Nephron (organoid): ENCODE data around the gene ROS1.
A peak's percentile ranks its signal among the peaks of the same experiment; 100 is the strongest.
"Not testable (repeated sequence)": the region's sequence is repeated elsewhere in the genome, so short reads cannot be mapped to it uniquely, and the experiment has no call there.

Experiments
- H3K27ac Mint-ChIP-seq, 3 experiments: 2 replicates each; pipeline ENCODE4 v1.8.0; 2020; ENCODE audit warnings: mixed read lengths in 3 of 3, mild to moderate bottlenecking in 2 of 3, moderate library complexity in 1 of 3
- H3K27me3 Mint-ChIP-seq: 2 replicates; pipeline ENCODE4 v1.8.0; 2021; ENCODE audit warnings: low read depth, mild to moderate bottlenecking, moderate library complexity, mixed read lengths
- H3K36me3 Mint-ChIP-seq: 2 replicates; pipeline ENCODE4 v1.8.0; 2020; ENCODE audit warnings: low read depth, mixed read lengths
- H3K4me1 Mint-ChIP-seq: 2 replicates; pipeline ENCODE4 v1.8.0; 2020; ENCODE audit warnings: mixed read lengths
- H3K4me3 Mint-ChIP-seq, 3 experiments: 2 replicates each; pipeline ENCODE4 v1.8.0; 2020; ENCODE audit warnings: mild to moderate bottlenecking in 3 of 3, mixed read lengths in 3 of 3, moderate library complexity in 2 of 3
- H3K9me3 Mint-ChIP-seq: 2 replicates; pipeline ENCODE4 v1.8.0; 2020; ENCODE audit warnings: mixed read lengths
- TF ChIP-seq, protein P1 (sequence below), 3 experiments: fragments of 200-600 bp; sonication (generic); IDR thresholded peaks; one replicate each; pipeline ENCODE4 v1.5.0; 2021; ENCODE audit warnings: antibody characterized with exemption in 3 of 3; ENCODE audit not compliant: unreplicated experiment in 3 of 3

ROS1 gene

GRCh38 chr6:117373211-117373813 is 52.4 kb downstream of the ROS1 start:
- H3K9me3 Mint-ChIP-seq: peaks cover 12% of the 10 kb centered on the region
- H3K27me3 Mint-ChIP-seq: no peaks in the 10 kb centered on the region
- H3K27ac Mint-ChIP-seq: no peak overlapping the region
- H3K4me3 Mint-ChIP-seq: no peak overlapping the region
- H3K4me1 Mint-ChIP-seq: no peaks in the 10 kb centered on the region
- H3K36me3 Mint-ChIP-seq: no peaks in the 10 kb centered on the region
- TF ChIP-seq, protein P1, sequence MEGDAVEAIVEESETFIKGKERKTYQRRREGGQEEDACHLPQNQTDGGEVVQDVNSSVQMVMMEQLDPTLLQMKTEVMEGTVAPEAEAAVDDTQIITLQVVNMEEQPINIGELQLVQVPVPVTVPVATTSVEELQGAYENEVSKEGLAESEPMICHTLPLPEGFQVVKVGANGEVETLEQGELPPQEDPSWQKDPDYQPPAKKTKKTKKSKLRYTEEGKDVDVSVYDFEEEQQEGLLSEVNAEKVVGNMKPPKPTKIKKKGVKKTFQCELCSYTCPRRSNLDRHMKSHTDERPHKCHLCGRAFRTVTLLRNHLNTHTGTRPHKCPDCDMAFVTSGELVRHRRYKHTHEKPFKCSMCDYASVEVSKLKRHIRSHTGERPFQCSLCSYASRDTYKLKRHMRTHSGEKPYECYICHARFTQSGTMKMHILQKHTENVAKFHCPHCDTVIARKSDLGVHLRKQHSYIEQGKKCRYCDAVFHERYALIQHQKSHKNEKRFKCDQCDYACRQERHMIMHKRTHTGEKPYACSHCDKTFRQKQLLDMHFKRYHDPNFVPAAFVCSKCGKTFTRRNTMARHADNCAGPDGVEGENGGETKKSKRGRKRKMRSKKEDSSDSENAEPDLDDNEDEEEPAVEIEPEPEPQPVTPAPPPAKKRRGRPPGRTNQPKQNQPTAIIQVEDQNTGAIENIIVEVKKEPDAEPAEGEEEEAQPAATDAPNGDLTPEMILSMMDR (IDR thresholded peaks at IDR 0.05; ENCODE audit: unreplicated experiment in 3 of 3): no peak

GRCh38 chr6:117372289-117372688 is 53.5 kb downstream of the ROS1 start:
- peaks cover 12% of the 10 kb centered on the region for H3K9me3 Mint-ChIP-seq
- H3K27me3 Mint-ChIP-seq, H3K4me3 Mint-ChIP-seq, H3K27ac Mint-ChIP-seq, H3K4me1 Mint-ChIP-seq, H3K36me3 Mint-ChIP-seq: not testable (repeated sequence)

DNA sequence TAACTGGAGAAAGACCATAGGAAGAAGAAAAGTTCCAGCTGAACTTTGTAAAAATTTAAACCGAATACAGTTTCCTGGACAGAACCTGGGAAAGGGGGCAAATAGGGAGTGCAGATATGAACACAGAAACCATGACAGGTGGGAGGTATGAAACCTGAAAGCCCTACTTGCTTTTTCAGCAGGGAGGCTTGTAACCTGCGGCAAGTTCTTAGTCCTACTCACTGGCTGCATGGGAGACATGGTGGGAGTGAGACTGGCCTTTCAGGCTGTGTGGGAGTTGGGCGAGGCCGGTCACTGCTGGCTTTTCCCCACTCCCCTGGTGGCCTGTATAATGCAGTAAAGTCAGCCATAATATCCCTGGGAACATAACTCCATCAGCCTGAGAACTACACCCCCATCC is 54.2 kb downstream of the ROS1 start:
- TF ChIP-seq, protein P1 (IDR thresholded peaks at IDR 0.05; ENCODE audit: unreplicated experiment in 3 of 3): no peak
- Mint-ChIP-seq H3K4me3 (no peak overlapping the region), H3K27me3 (no peaks in the 10 kb centered on the region), H3K27ac (peak overlapping the region in 1 of 3 experiments; percentile 47), H3K9me3 (peaks cover 12% of the 10 kb centered on the region), H3K4me1 (no peaks in the 10 kb centered on the region), H3K36me3 (no peaks in the 10 kb centered on the region)

DNA sequence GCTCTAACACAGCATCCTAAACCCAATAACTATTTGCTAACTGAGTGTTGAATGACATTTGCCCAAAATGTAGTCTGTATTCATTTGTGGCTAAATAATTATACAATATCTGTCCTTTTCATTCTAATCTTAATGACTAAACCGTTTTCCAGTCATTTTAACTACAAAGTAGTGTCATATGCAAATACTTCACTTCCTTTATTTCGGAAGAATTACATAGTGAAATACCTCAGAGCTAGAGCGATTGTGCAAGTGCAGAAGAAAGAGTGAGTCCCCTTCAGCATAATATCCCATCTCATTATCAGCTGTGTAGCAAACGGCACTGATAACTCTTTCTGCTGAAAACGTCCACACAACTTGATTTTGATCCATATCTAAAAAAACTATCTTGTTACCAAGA is 66.2 kb downstream of the ROS1 start:
- Mint-ChIP-seq H3K36me3 (no peaks in the 10 kb centered on the region), H3K27ac (no peak overlapping the region), H3K4me1 (no peaks in the 10 kb centered on the region), H3K4me3 (no peak overlapping the region), H3K9me3 (no peaks in the 10 kb centered on the region), H3K27me3 (no peaks in the 10 kb centered on the region)
- TF ChIP-seq, protein P1 (IDR thresholded peaks at IDR 0.05; ENCODE audit: unreplicated experiment in 3 of 3): no peak

DNA sequence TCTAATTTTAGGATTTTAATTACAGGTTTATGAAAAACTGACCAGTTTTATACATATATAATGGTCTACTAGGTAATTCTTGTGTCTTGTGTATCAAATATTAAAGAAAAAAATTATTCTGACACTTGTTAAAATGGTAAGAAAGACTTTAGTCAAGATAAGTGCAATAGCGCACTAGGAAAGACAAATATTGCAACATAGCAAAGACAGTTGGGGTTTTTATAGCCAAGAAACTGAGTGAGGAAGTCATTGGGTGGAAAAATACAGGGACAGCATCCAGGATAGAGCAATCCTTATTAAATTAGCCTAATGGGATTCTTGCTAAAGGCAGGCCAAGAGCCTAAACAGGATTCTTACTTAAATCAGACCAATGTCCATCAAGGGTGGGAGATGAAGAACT is 71.1 kb downstream of the ROS1 start:
- Mint-ChIP-seq H3K4me1 (no peaks in the 10 kb centered on the region), H3K9me3 (no peaks in the 10 kb centered on the region), H3K36me3 (no peaks in the 10 kb centered on the region), H3K4me3 (no peak overlapping the region), H3K27ac (no peak overlapping the region), H3K27me3 (no peaks in the 10 kb centered on the region)
- TF ChIP-seq, protein P1 (IDR thresholded peaks at IDR 0.05; ENCODE audit: unreplicated experiment in 3 of 3): no peak

DNA sequence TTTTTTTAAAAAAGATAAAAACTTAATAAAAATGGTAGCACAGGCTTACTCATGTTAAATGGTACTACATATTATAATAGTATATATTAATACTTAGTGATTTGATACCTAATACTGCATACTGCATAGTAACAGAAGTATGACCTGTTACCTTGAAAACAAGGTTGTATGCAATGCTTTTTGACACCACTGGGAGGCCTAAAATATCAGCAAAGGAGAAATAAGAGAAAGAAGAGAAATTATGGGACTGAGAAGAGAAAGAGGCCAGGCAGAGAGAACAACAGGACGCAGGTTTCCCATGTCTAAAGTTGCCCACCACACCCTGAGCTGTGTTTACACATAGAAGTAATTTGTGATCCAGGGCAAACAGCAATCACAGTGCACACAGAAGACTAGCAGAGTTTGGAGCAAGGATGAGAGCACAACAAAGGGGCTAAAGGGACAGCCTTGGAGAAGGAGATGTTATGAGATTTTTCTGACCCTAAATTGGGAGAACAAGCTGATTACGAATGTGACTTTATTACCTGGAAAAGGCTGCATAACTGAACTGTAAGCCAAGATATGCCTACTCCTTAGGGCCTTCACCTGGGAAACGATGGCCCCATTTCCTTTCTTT is 73.2 kb downstream of the ROS1 start:
- H3K4me3 Mint-ChIP-seq: no peak overlapping the region
- TF ChIP-seq, protein P1 (IDR thresholded peaks at IDR 0.05; ENCODE audit: unreplicated experiment in 3 of 3): peak; percentile 43 to 52 (median 47)
- H3K27ac Mint-ChIP-seq: no peak overlapping the region
- H3K36me3 Mint-ChIP-seq: no peaks in the 10 kb centered on the region
- H3K4me1 Mint-ChIP-seq: no peaks in the 10 kb centered on the region
- H3K27me3 Mint-ChIP-seq: peaks cover 4% of the 10 kb centered on the region
- H3K9me3 Mint-ChIP-seq: no peaks in the 10 kb centered on the region
